A673 (cell line): ENCODE data around the gene CNNM2. TPM values are rescaled to one million over a fixed set of nuclear protein-coding genes. Genes with fewer than 3 reads are reported as not detected.
A peak's percentile ranks its signal among the peaks of the same experiment; 100 is the strongest.
"Not testable (repeated sequence)": the region's sequence is repeated elsewhere in the genome, so short reads cannot be mapped to it uniquely, and the experiment has no call there.

ENCODE experiments used
- BruUV-seq: library from RNA; stranded (reverse); fragments of 400-500 nt; replicated peaks from 2 replicates; lab custom pipeline; 2021; lab: Mats Ljungman, UMichigan
- CTCF ChIA-PET: fragments of 300-600 bp; sonication (Branson Sonifier 250); formaldehyde crosslinking; loops from one replicate; lab custom pipeline; 2022; ENCODE audit warnings: antibody characterized with exemption; lab: Charles Lee
- POLR2A ChIA-PET: fragments of 300-600 bp; sonication (Branson Sonifier 250); formaldehyde crosslinking; loops from one replicate; lab custom pipeline; 2022; ENCODE audit warnings: antibody characterized with exemption; ENCODE audit not compliant: low non-redundant PET; lab: Charles Lee
- DNase-seq: peaks from one replicate; pipeline ENCODE4 v3.0.0-alpha.2; 2015; ENCODE audit warnings: low spot score
- H3K27ac ChIP-seq: fragments of 200-600 bp; sonication (generic); 2 replicates; pipeline ENCODE4 v1.5.1; 2016; ENCODE audit warnings: mixed run types, low read depth, mild to moderate bottlenecking, mixed read lengths, antibody characterized with exemption, low read length; ENCODE audit not compliant: poor library complexity, severe bottlenecking
- H3K27me3 ChIP-seq: fragments of 200-600 bp; sonication (generic); replicated peaks from 2 replicates; pipeline ENCODE4 v1.6.1; 2017; ENCODE audit warnings: mixed run types, low read depth, mild to moderate bottlenecking, mixed read lengths, antibody characterized with exemption, low read length; ENCODE audit not compliant: insufficient read depth, poor library complexity
- H3K36me3 ChIP-seq: fragments of 200-600 bp; sonication (generic); 2 replicates; pipeline ENCODE4 v1.6.1; 2016; ENCODE audit warnings: mixed run types, mild to moderate bottlenecking, mixed read lengths, antibody characterized with exemption, low read length; ENCODE audit not compliant: insufficient read depth, poor library complexity, severe bottlenecking
- H3K4me1 ChIP-seq: fragments of 200-600 bp; sonication (generic); 2 replicates; pipeline ENCODE4 v1.6.1; 2017; ENCODE audit warnings: mixed run types, mild to moderate bottlenecking, mixed read lengths, antibody characterized with exemption, low read length; ENCODE audit not compliant: insufficient read depth, poor library complexity, severe bottlenecking
- H3K4me3 ChIP-seq: fragments of 200-600 bp; sonication (generic); 2 replicates; pipeline ENCODE4 v1.5.1; 2016; ENCODE audit warnings: low read depth, mixed run types, mild to moderate bottlenecking, mixed read lengths, low read length; ENCODE audit not compliant: poor library complexity, severe bottlenecking
- H3K9me3 ChIP-seq: fragments of 200-600 bp; sonication (generic); 2 replicates; pipeline ENCODE4 v1.6.1; 2016; ENCODE audit warnings: mixed run types, low read depth, mild to moderate bottlenecking, mixed read lengths, antibody characterized with exemption, low read length; ENCODE audit not compliant: poor library complexity, severe bottlenecking
- CTCF ChIP-seq: fragments of 300-800, 200-600 bp; sonication (generic); conservative IDR thresholded peaks from 2 replicates; pipeline ENCODE4 v1.5.1; 2017; ENCODE audit warnings: low read depth, mild to moderate bottlenecking, antibody characterized with exemption, low read length, moderate library complexity, mixed read lengths
- EZH2 ChIP-seq: fragments of 200-600 bp; sonication (generic); IDR thresholded peaks from 2 replicates; pipeline ENCODE4 v1.6.1; 2017; ENCODE audit warnings: borderline replicate concordance, low read depth, mild to moderate bottlenecking, mixed read lengths, antibody characterized with exemption, low read length; ENCODE audit not compliant: poor library complexity, severe bottlenecking
- intact Hi-C: fragments of 100-400 bp; cut with micrococcal nuclease; formaldehyde crosslinking; loops from one replicate; pipeline ENCODE4 v1.10.0; 2022; ENCODE audit not compliant: unreplicated experiment
- total RNA-seq: library from RNA; stranded (reverse); gene quantifications from 2 replicates; pipeline ENCODE4 v1.2.3, GENCODE V29; 2021

The CNNM2 gene
- total RNA-seq, 1 experiment from 2014 or later: 4.8 TPM

GRCh38 chr10:103062854-103063590, 144.9 kb downstream of the CNNM2 start:
- H3K9me3 ChIP-seq: no peaks in the 10 kb centered on the region
- ChIA-PET CTCF (no interaction called here), POLR2A (no interaction called here)
- no peak for DNase-seq
- no peaks in the 10 kb centered on the region for H3K27me3 ChIP-seq
- BruUV-seq: no TSS peak
- no peak overlapping the region for H3K27ac ChIP-seq
- H3K4me3 ChIP-seq: no peak overlapping the region
- TF ChIP-seq CTCF (peak; percentile 39; the same call in 1 of the 2 replicates), EZH2 (no peak)
- intact Hi-C loops: loop anchor here (10.0 kb wide), 1 partner anchor 338 kb away; no protein-coding TSS in a partner anchor
- no peaks in the 10 kb centered on the region for H3K4me1 ChIP-seq
- no peaks in the 10 kb centered on the region for H3K36me3 ChIP-seq

DNA sequence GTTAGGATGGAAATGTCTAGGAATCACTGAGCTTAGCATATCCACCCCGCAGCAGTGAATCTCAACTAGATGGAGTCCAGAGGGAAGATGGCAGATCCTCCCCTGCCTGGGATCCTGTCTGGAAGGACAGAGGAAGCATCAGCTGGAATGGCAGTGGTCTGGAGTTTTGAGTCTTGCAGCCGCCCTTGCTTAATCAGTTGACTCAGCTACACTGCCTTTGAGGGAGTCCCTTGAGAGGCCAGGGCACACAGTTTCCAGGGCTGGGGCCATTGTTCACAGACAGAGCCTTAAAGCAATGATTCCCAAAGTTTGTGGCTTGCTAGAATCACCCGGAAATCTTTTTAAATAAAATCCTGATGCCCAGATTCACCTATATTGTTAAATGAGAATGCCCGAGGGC, 146.9 kb downstream of the CNNM2 start:
- CTCF ChIA-PET: interaction anchor here (1.4 kb wide), 1 partner anchor 148 kb away, joined by 3 read pairs; no protein-coding TSS in a partner anchor
- Histone ChIP-seq H3K36me3 (no peaks in the 10 kb centered on the region), H3K9me3 (no peaks in the 10 kb centered on the region), H3K4me1 (no peaks in the 10 kb centered on the region), H3K4me3 (no peak overlapping the region), H3K27me3 (no peaks in the 10 kb centered on the region), H3K27ac (no peak overlapping the region)
- BruUV-seq: no TSS peak
- TF ChIP-seq EZH2: no peak
- no peak for TF ChIP-seq CTCF
- no peak for DNase-seq
- intact Hi-C loops: loop anchor here (5.0 to 10.0 kb wide), 2 partner anchors 177 to 340 kb away; no protein-coding TSS in a partner anchor
- POLR2A ChIA-PET: no interaction called here

DNA sequence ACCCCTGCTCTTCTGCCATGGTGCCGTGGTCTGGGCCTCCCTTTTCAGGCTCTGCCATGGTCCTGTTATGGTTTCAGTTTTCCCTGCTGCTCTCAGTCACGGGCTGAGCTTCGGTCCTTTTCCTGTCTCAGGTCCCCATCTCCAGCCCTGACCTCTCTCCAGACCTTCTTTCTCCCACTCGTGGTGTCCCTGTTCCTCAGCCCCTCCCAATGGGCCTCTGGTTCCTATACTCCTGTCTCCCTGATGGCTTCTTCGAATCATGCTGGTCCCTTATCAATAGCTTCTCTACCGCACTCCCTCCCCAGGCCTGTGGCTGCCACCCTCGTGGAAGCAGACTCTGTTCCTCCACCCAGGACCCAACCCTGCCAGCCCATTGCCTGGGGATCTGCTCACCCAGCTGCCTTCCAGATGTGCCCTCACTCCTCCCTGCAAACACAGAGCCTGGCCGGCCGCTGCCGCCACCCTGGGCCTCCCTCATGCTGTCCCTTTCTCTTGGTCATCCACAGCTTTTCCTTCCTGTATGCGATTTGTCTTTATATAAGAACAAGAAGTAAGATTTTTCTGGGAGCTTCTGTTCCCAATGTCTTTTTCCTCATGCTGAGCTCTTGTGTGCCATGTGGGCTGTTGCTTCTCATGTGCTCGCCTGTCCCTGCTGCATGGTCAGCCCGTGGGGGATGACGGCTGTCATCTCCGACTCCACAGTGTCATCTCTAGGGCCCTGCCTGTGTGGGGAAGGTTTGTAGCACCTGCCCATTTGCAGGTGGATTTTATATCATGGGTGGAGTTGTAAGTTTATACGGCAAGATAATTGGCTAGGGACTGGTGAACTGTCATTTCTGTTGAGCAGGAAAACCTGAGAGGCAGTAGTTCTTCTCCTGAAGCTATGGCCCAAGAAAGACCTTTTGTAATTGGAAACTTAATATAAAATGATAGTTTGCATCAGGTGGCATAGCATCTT, 148.3 kb downstream of the CNNM2 start:
- intact Hi-C loops: loop anchor here (5.0 to 10.0 kb wide), 2 partner anchors 176 to 342 kb away; no protein-coding TSS in a partner anchor
- Histone ChIP-seq H3K27me3 (no peaks in the 10 kb centered on the region), H3K9me3 (no peaks in the 10 kb centered on the region), H3K36me3 (no peaks in the 10 kb centered on the region), H3K27ac (no peak overlapping the region), H3K4me3 (no peak overlapping the region), H3K4me1 (no peaks in the 10 kb centered on the region)
- DNase-seq: no peak
- BruUV-seq: no TSS peak
- ChIA-PET CTCF (interaction anchor here (1.5 kb wide), 1 partner anchor 148 kb away, joined by 4 read pairs; the partner anchor contains the start of gene CNNM2), POLR2A (interaction anchor here (0.7 kb wide), 1 partner anchor 261 kb away, joined by 5 read pairs; no protein-coding TSS in a partner anchor)
- TF ChIP-seq EZH2: no peak
- no peak for TF ChIP-seq CTCF

DNA sequence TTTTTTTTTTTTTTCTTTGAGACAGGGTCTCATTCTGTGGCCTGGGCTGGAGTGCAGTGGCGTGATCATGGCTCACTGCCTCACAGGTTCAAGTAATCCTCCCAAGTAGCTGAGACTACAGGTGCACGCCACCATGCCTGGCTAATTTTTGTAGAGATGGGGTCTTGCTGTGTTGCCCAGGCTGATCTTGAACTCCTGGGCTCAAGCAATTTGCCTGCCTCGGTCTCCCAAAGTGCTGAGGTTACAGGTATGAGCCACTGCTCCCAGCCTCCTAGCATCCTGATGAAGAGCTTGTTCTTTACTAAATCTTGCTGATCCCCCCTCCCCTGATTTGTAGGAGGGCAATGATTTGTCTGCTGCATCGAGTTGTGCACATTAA, 149.0 kb downstream of the CNNM2 start:
- H3K36me3 ChIP-seq, H3K4me3 ChIP-seq, H3K27me3 ChIP-seq, DNase-seq, BruUV-seq, H3K4me1 ChIP-seq, H3K27ac ChIP-seq, H3K9me3 ChIP-seq: not testable (repeated sequence)
- intact Hi-C loops: loop anchor here (5.0 to 10.0 kb wide), 2 partner anchors 175 to 342 kb away; no protein-coding TSS in a partner anchor
- POLR2A ChIA-PET: interaction anchor here (0.7 kb wide), 1 partner anchor 261 kb away, joined by 5 read pairs; no protein-coding TSS in a partner anchor
- CTCF ChIA-PET: interaction anchor here (1.5 kb wide), 1 partner anchor 149 kb away, joined by 4 read pairs; the partner anchor contains the start of gene CNNM2
